ENCODE results near the gene UBA3. TPM values are rescaled to one million over a fixed set of nuclear protein-coding genes. Genes with fewer than 3 reads are reported as not detected.

UBA3 gene
- total and polyA plus RNA-seq, 2 of the 13 experiments (the other 11 are each of a cell fraction or from before 2014, with no cell fraction given) = 40.7 to 49.0 TPM

GRCh38 chr3:69066121-69066520, 14.0 kb downstream of the UBA3 start (continued):
- TF ChIP-seq ZNF609 (CRISPR knock-in tag; IDR thresholded peaks at IDR 0.05; ENCODE audit: borderline replicate concordance) = no peak
- TF ChIP-seq ZSCAN21 (CRISPR knock-in tag; IDR thresholded peaks at IDR 0.05; ENCODE audit: borderline replicate concordance) = no peak
- TF ChIP-seq NR2F2 (IDR thresholded peaks at IDR 0.05; ENCODE audit: borderline replicate concordance, low read depth) = no peak
- no peak for TF ChIP-seq E2F2 (CRISPR knock-in tag; IDR thresholded peaks at IDR 0.05; ENCODE audit: borderline replicate concordance)
- no peak for TF ChIP-seq ZNF138 (CRISPR knock-in tag; IDR thresholded peaks at IDR 0.05; ENCODE audit: low read depth)
- TF ChIP-seq PBX3 (CRISPR knock-in tag; IDR thresholded peaks at IDR 0.05; ENCODE audit: borderline replicate concordance) = no peak
